Measurements from ENCODE around the gene OMG. TPM values are rescaled to one million over a fixed set of nuclear protein-coding genes. Genes with fewer than 3 reads are reported as not detected.
"Not testable (repeated sequence)": the region's sequence is repeated elsewhere in the genome, so short reads cannot be mapped to it uniquely, and the experiment has no call there.

OMG gene
- total and polyA plus RNA-seq, 4 donors, result 29.9 to 89.9 (median 68.5) TPM

DNA sequence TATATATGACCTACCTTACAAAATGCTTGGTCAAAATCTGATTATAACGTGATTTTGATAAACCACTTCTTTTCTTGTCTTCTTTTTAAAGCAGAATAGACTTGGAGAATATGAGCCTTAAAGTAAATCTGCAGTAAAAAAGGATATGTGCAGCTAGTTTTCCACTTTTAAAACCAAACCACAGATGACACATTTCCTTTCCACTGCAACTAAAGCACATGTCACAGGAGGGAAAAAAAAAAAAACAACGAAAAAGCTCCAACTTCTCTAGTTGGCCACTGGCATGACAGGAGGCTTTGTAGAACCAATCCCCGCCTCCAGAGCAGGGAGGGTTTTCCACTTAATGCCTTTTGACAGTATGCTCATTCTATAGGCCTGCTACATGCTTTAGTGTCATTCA, 24.4 kb upstream of the OMG start, which contains the start of gene EVI2A:
TSS of gene EVI2A (minus strand) at position 142 of the 400 bp plus-strand sequence. CDS start 2,609 bp downstream, outside the sequence.
- H3K27ac ChIP-seq (ENCODE audit: low read depth, low read length), result peak within 1 kb of the TSS; percentile 36

DNA sequence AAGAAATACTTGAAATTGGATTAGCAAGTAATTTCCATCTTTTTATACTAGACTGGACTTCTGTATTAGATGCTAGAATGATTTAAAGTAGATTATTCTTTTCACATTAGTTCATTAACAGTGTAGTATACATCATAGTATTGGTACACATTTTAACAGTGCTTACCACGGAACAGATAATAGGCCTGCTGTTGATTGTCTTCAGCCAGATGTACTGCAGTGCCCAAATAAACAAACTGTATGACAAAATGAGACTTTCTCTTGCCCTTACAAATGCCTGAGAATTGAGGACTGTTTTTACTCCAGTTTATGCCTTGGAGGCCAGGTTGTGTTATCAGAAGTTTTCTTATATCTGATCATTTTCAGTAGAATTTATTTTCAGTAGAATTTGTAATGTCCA, 23.8 kb upstream of the OMG start:
- Histone ChIP-seq H3K9me3 (ENCODE audit: control insufficient read depth, insufficient read depth, low read length) (no peaks in the 10 kb centered on the region), H3K4me1 (ENCODE audit: control insufficient read depth, insufficient read depth, low read length) (no peaks in the 10 kb centered on the region), H3K27ac (ENCODE audit: low read depth, low read length) (peak overlapping the region; percentile 36), H3K4me3 (ENCODE audit: low read depth, low read length) (no peak overlapping the region), H3K27me3 (ENCODE audit: control insufficient read depth, insufficient read depth, low read length) (no peaks in the 10 kb centered on the region), H3K36me3 (ENCODE audit: control insufficient read depth, insufficient read depth, low read length) (no peaks in the 10 kb centered on the region)
- WGBS (ENCODE audit: insufficient coverage), result no CpG with 5 or more reads among the region's 1 CpG
- peak in 1 of 6 donors; percentile 9 for DNase-seq (ENCODE audit: low read depth in 4 of 6, low spot score in 6 of 6)

More for the DNA sequence above, 24.4 kb upstream of the OMG start, which contains the start of gene EVI2A:
- Histone ChIP-seq H3K9me3 (ENCODE audit: control insufficient read depth, insufficient read depth, low read length) (no peaks in the 10 kb centered on the region), H3K4me1 (ENCODE audit: control insufficient read depth, insufficient read depth, low read length) (no peaks in the 10 kb centered on the region), H3K27me3 (ENCODE audit: control insufficient read depth, insufficient read depth, low read length) (no peaks in the 10 kb centered on the region), H3K4me3 (ENCODE audit: low read depth, low read length) (peak within 1 kb of the TSS; percentile 7), H3K36me3 (ENCODE audit: control insufficient read depth, insufficient read depth, low read length) (peaks cover 7% of the 10 kb centered on the region)
- no CpG with 5 or more reads among the region's 3 CpGs for WGBS (ENCODE audit: insufficient coverage)
- DNase-seq (ENCODE audit: low read depth in 4 of 6, low spot score in 6 of 6), result peak in 2 of 6 donors; percentile 41 to 56

DNA sequence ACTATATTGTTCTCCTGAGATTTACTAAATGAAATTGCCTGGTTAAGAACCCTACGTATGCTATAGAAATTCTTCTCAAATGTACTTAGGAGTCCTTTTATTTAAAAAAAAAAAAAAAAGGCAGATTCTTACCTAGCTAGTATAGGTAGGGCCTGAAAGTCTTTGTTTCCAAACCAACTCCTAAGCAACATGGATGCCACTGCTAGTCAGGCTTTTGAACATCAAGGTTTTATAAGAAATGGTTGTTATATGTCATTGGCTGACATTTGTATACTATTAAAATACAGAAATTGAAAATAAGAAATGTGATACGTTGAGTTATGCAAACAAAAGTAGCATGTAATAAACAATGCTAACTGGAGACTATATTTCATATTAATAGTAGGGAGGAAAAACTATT, 23.2 kb upstream of the OMG start:
- no peaks in the 10 kb centered on the region for H3K4me1 ChIP-seq (ENCODE audit: control insufficient read depth, insufficient read depth, low read length)
- H3K27ac ChIP-seq (ENCODE audit: low read depth, low read length), result no peak overlapping the region
- H3K4me3 ChIP-seq (ENCODE audit: low read depth, low read length), result no peak overlapping the region
- H3K27me3 ChIP-seq (ENCODE audit: control insufficient read depth, insufficient read depth, low read length), result no peaks in the 10 kb centered on the region
- peak in 1 of 6 donors; percentile 16 for DNase-seq (ENCODE audit: low read depth in 4 of 6, low spot score in 6 of 6)
- WGBS (ENCODE audit: insufficient coverage), result no CpG with 5 or more reads among the region's 2 CpGs
- no peaks in the 10 kb centered on the region for H3K36me3 ChIP-seq (ENCODE audit: control insufficient read depth, insufficient read depth, low read length)
- no peaks in the 10 kb centered on the region for H3K9me3 ChIP-seq (ENCODE audit: control insufficient read depth, insufficient read depth, low read length)

DNA sequence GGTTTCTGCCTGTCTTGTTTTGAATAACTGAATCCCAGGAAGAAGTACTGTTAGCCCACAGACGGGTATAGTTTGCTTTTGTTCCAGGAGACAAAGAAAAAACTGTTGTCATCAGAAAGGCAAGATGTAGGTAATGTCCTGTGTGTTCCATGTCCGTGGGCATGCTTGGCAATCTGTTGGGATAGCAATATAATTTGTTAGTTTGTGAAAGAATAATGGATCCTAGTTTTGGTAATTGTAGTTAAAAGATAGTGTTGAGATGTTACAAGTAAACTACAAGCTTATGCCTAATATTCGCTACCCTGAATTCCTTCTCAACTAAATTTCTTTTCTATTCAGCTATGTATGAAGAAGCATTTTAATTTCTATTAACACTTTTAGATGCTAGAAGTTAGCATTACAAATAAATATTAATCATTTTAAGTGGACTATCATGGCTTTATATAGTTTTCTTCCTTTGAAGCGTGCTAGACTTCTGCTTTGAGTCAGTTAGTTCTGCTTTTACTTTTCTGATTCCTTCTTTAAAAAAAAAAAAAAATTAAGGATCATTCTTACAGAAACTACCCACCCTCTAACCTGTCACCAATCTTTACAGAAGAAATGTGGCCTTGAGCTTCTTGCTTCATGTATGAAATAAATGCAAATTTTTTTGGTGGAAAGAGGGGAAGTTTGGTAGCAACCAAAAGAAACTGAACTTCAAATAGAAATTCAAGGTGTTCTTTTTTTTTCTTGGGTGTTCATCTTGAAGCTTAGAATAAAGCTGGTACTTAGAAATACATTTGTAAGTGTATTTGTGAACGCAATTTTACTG, 22.0 kb upstream of the OMG start:
- no peaks in the 10 kb centered on the region for H3K27me3 ChIP-seq (ENCODE audit: control insufficient read depth, insufficient read depth, low read length)
- DNase-seq (ENCODE audit: low read depth in 4 of 6, low spot score in 6 of 6), result no peak
- no peaks in the 10 kb centered on the region for H3K9me3 ChIP-seq (ENCODE audit: control insufficient read depth, insufficient read depth, low read length)
- H3K36me3 ChIP-seq (ENCODE audit: control insufficient read depth, insufficient read depth, low read length), result no peaks in the 10 kb centered on the region
- no peaks in the 10 kb centered on the region for H3K4me1 ChIP-seq (ENCODE audit: control insufficient read depth, insufficient read depth, low read length)
- H3K27ac ChIP-seq (ENCODE audit: low read depth, low read length), result peak overlapping the region; percentile 73
- peak overlapping the region; percentile 31 for H3K4me3 ChIP-seq (ENCODE audit: low read depth, low read length)
- WGBS (ENCODE audit: insufficient coverage), result 10% methylated on average over 2 of the region's 5 CpGs

DNA sequence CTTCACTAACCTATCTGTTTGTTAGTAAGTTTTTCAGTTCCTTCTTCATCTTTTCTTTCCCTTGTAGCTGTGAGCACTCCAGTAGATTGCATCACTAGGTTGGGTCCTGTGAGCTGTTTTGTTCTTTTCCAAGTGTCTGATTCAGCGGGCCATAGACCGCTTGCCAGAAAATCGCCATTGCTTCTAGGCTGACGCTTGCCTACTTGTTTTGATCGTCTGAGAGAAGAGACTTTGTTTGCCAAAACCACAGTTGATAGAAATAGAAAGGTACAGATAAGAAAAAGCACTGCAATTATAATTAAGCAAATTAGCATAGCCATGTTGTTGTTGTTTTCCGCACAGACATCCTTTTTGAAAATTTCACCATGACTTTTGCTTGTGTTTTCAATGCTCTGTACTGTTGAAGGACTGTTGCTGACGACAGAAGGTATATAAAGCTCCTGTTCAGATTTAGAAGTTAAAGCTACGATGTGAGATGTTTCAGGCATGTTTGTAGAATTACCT, 21.3 kb upstream of the OMG start:
- no peaks in the 10 kb centered on the region for H3K9me3 ChIP-seq (ENCODE audit: control insufficient read depth, insufficient read depth, low read length)
- WGBS (ENCODE audit: insufficient coverage), result 50% methylated on average over 2 of the region's 8 CpGs
- DNase-seq (ENCODE audit: low read depth in 4 of 6, low spot score in 6 of 6), result peak in 4 of 6 donors; percentile 33 to 86 (median 66)
- no peaks in the 10 kb centered on the region for H3K27me3 ChIP-seq (ENCODE audit: control insufficient read depth, insufficient read depth, low read length)
- H3K4me3 ChIP-seq (ENCODE audit: low read depth, low read length), result peak overlapping the region; percentile 31
- H3K27ac ChIP-seq (ENCODE audit: low read depth, low read length), result peak overlapping the region; percentile 73
- H3K36me3 ChIP-seq (ENCODE audit: control insufficient read depth, insufficient read depth, low read length), result no peaks in the 10 kb centered on the region
- H3K4me1 ChIP-seq (ENCODE audit: control insufficient read depth, insufficient read depth, low read length), result no peaks in the 10 kb centered on the region

DNA sequence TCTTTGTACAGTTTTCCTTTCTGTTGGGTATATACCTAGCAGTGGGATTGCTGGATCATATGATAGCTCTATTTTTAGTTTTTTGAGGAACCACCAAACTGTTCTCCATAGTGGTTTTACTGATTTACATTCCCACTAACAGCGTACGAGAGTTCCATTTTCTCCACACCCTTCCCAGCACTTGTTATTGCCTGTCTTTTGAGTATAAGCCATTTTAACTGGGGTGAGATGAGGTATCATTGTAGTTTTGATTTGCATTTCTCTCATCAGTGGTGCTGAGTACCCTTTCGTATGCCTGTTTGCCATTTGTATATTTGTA, 17.7 kb upstream of the OMG start:
- H3K27ac ChIP-seq (ENCODE audit: low read depth, low read length), result no peak overlapping the region
- no CpG with 5 or more reads among the region's 3 CpGs for WGBS (ENCODE audit: insufficient coverage)
- no peaks in the 10 kb centered on the region for H3K4me1 ChIP-seq (ENCODE audit: control insufficient read depth, insufficient read depth, low read length)
- no peaks in the 10 kb centered on the region for H3K9me3 ChIP-seq (ENCODE audit: control insufficient read depth, insufficient read depth, low read length)
- no peak overlapping the region for H3K4me3 ChIP-seq (ENCODE audit: low read depth, low read length)
- no peaks in the 10 kb centered on the region for H3K27me3 ChIP-seq (ENCODE audit: control insufficient read depth, insufficient read depth, low read length)
- no peaks in the 10 kb centered on the region for H3K36me3 ChIP-seq (ENCODE audit: control insufficient read depth, insufficient read depth, low read length)
- no peak for DNase-seq (ENCODE audit: low read depth in 4 of 6, low spot score in 6 of 6)

DNA sequence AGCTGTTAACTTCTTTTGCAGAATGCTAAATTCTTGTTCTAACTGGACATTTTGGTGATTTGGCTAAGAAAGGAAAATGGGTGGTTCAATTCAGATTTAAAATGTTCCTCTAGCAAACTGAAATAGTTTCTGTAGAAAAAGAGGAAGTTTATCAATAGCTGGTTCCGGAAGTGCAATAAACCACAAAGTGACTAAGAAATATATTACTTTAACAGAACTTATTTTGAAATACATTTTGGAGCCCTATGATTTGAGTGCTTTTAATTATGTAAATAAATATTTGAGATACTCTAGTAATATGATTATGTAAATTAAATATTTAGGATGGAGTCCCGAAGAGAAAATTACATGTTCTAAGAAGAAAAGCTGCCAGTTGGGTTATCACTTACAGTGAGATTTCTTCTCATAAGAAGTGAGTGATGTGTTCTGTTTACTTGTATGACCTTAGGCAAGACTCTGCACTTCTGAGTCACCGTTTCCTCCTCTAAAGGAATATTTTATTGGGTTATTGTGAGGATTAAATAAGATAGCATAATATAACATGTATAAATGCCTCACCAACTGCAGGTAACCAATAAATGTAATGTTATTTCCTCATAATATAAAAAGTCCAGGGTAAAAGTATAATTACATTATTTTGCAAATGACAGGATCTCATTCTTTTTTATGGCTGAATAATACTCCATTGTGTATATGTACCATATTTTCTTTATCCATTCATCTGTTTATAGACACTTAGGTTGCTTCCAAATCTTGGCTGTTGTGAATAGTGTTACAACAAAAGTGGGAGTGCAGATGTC, 17.1 kb upstream of the OMG start, which contains the start of gene EVI2B:
TSS of gene EVI2B (minus strand) at position 73 of the 800 bp plus-strand sequence. CDS start 8,445 bp downstream, outside the sequence.
- H3K4me1 ChIP-seq (ENCODE audit: control insufficient read depth, insufficient read depth, low read length), result no peaks in the 10 kb centered on the region
- no peaks in the 10 kb centered on the region for H3K9me3 ChIP-seq (ENCODE audit: control insufficient read depth, insufficient read depth, low read length)
- no peak within 1 kb of the TSS for H3K4me3 ChIP-seq (ENCODE audit: low read depth, low read length)
- no peak within 1 kb of the TSS for H3K27ac ChIP-seq (ENCODE audit: low read depth, low read length)
- no peak for DNase-seq (ENCODE audit: low read depth in 4 of 6, low spot score in 6 of 6)
- H3K27me3 ChIP-seq (ENCODE audit: control insufficient read depth, insufficient read depth, low read length), result no peaks in the 10 kb centered on the region
- H3K36me3 ChIP-seq (ENCODE audit: control insufficient read depth, insufficient read depth, low read length), result no peaks in the 10 kb centered on the region
- no CpG with 5 or more reads among the region's 3 CpGs for WGBS (ENCODE audit: insufficient coverage)

DNA sequence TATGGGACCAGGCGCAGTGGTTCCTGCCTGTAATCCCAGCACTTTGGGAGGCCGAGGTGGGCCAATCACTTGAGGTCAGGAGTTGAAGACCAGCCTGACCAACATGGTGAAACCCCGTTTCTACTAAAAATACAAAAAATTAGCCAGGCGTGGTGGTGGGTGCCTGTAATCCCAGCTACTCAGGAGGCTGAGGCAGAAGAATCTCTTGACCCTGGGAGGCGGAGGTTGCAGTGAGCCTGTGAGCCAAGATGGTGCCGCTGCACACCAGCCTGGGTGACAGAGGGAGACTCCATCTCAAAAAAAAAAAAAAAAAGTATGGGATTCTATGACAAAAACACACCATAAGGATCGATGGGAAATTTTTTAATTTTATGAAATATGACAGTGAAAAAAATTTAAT, 15.2 kb upstream of the OMG start:
- DNase-seq (ENCODE audit: low read depth in 4 of 6, low spot score in 6 of 6); H3K36me3 ChIP-seq (ENCODE audit: control insufficient read depth, insufficient read depth, low read length); H3K27me3 ChIP-seq (ENCODE audit: control insufficient read depth, insufficient read depth, low read length); H3K4me3 ChIP-seq (ENCODE audit: low read depth, low read length); H3K9me3 ChIP-seq (ENCODE audit: control insufficient read depth, insufficient read depth, low read length); H3K27ac ChIP-seq (ENCODE audit: low read depth, low read length); H3K4me1 ChIP-seq (ENCODE audit: control insufficient read depth, insufficient read depth, low read length): not testable (repeated sequence)
- WGBS (ENCODE audit: insufficient coverage), result 95% methylated on average over 4 of the region's 7 CpGs

DNA sequence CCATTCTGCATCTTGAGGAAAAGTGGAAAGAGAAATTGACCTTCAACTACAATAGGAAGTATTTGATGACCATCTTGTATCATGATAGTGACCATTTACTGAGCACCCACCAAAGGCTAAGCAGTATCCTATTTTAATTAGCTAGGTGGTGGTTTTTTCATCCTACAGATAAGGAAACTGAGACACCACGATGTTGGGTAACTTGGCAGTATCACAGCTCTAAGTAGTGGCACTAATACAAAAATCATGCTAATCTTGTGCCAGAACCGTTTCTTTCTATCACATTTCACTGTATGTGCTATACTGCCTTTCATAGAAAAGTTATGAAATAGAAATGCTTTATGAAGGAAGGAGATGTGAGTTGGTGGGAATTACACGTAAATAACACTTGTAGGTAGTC, 14.5 kb upstream of the OMG start:
- no peak overlapping the region for H3K27ac ChIP-seq (ENCODE audit: low read depth, low read length)
- no peak overlapping the region for H3K4me3 ChIP-seq (ENCODE audit: low read depth, low read length)
- no peaks in the 10 kb centered on the region for H3K36me3 ChIP-seq (ENCODE audit: control insufficient read depth, insufficient read depth, low read length)
- H3K9me3 ChIP-seq (ENCODE audit: control insufficient read depth, insufficient read depth, low read length), result no peaks in the 10 kb centered on the region
- no CpG with 5 or more reads among the region's 3 CpGs for WGBS (ENCODE audit: insufficient coverage)
- no peaks in the 10 kb centered on the region for H3K4me1 ChIP-seq (ENCODE audit: control insufficient read depth, insufficient read depth, low read length)
- no peak for DNase-seq (ENCODE audit: low read depth in 4 of 6, low spot score in 6 of 6)
- H3K27me3 ChIP-seq (ENCODE audit: control insufficient read depth, insufficient read depth, low read length), result no peaks in the 10 kb centered on the region

All from spinal cord (tissue), 10 donors.